HCT116 (cell line): ENCODE measurements around the gene SUSD4. TPM values are rescaled to one million over a fixed set of nuclear protein-coding genes. Genes with fewer than 3 reads are reported as not detected.

Experiments used
- ATAC-seq: fragments of 200-7000 bp; cut with Tn5 transposase; 2 replicates; pipeline ENCODE4 v1.9.1; 2020; ENCODE audit warnings: mild to moderate bottlenecking, moderate library complexity
- BruUV-seq: library from RNA; stranded (reverse); fragments of 400-500 nt; replicated peaks from 2 replicates; lab custom pipeline; 2021; lab: Mats Ljungman, UMichigan
- CTCF ChIA-PET: fragments of 300-600 bp; sonication (Branson Sonifier 250); formaldehyde crosslinking; loops from one replicate; lab custom pipeline; 2021; ENCODE audit warnings: antibody characterized with exemption; lab: Charles Lee
- POLR2A ChIA-PET: fragments of 300-600, 350-600 bp; sonication (Branson Sonifier 250); formaldehyde crosslinking; loops from one replicate; lab custom pipeline; 2021; ENCODE audit warnings: antibody characterized with exemption; lab: Charles Lee
- RAD21 ChIA-PET, 2 experiments: fragments of 300-600 bp; sonication (Branson Sonifier 250); formaldehyde crosslinking; loops; one replicate each; lab custom pipeline; 2023; ENCODE audit warnings: low total read pairs in 2 of 2; ENCODE audit not compliant: uncharacterized antibody in 2 of 2, unreplicated experiment in 2 of 2, low non-redundant PET in 1 of 2; lab: Charles Lee
- DNase-seq: peaks from one replicate; pipeline ENCODE4 v3.0.0-alpha.2; 2010; ENCODE audit warnings: low read depth, low spot score
- H2AFZ ChIP-seq: fragments of 200-600 bp; shearing (Covaris generic), sonication (generic); 2 replicates; pipeline ENCODE4 v1.6.1; 2017; ENCODE audit warnings: low read depth, mixed run types, mixed read lengths, antibody characterized with exemption, low read length; ENCODE audit not compliant: poor library complexity, severe bottlenecking
- H3K27ac ChIP-seq: 2 replicates; pipeline ENCODE4 v1.5.1; 2012; ENCODE audit warnings: low read depth, low read length
- H3K27me3 ChIP-seq: fragments of 200-600 bp; sonication (generic); 2 replicates; pipeline ENCODE4 v1.6.1; 2016; ENCODE audit warnings: mixed run types, low read length, mixed read lengths; ENCODE audit not compliant: insufficient read depth
- H3K36me3 ChIP-seq, 2 experiments: fragments of 200-500 bp in 1 of 2; fragments of 200-600 bp in 1 of 2; sonication (Bioruptor generic) in 1 of 2; sonication (generic) in 1 of 2; 2 replicates each; pipeline versions ENCODE4 v1.5.1 to v1.6.1; 2014 to 2016; ENCODE audit warnings: low read length in 2 of 2, inconsistent platforms in 1 of 2, mixed read lengths in 1 of 2, mixed run types in 1 of 2; ENCODE audit not compliant: insufficient read depth in 2 of 2, control insufficient read depth in 1 of 2
- H3K4me1 ChIP-seq, 2 experiments: fragments of 200-600 bp in 1 of 2; sonication (generic) in 1 of 2; 2 replicates each; pipeline versions ENCODE4 v1.5.1 to v1.6.1; 2012 to 2017; ENCODE audit warnings: low read length in 2 of 2, inconsistent platforms in 1 of 2, mild to moderate bottlenecking in 1 of 2, mixed read lengths in 1 of 2, mixed run types in 1 of 2, moderate library complexity in 1 of 2; ENCODE audit not compliant: insufficient read depth in 2 of 2, control insufficient read depth in 1 of 2
- H3K4me2 ChIP-seq: fragments of 200-600 bp; sonication (generic); 2 replicates; pipeline ENCODE4 v1.6.1; 2017; ENCODE audit warnings: mixed run types, low read length, mixed read lengths
- H3K4me3 ChIP-seq, 2 experiments: fragments of 200-600 bp in 1 of 2; sonication (generic) in 1 of 2; replicated peaks in 1 of 2; 2 replicates each; pipeline ENCODE4 v1.5.1; 2011 to 2016; ENCODE audit warnings: low read length in 2 of 2, control low read depth in 1 of 2, low read depth in 1 of 2, mild to moderate bottlenecking in 1 of 2, mixed read lengths in 1 of 2, mixed run types in 1 of 2
- H3K79me2 ChIP-seq: fragments of 200-600 bp; sonication (generic); 2 replicates; pipeline ENCODE4 v1.6.1; 2017; ENCODE audit warnings: mild to moderate bottlenecking, mixed run types, low read length, moderate library complexity, mixed read lengths; ENCODE audit not compliant: insufficient read depth
- H3K9ac ChIP-seq: fragments of 200-600 bp; sonication (generic); 2 replicates; pipeline ENCODE4 v1.6.1; 2016; ENCODE audit warnings: low read length, mixed read lengths
- H3K9me2 ChIP-seq: fragments of 200-600 bp; sonication (generic), shearing (Covaris generic); 2 replicates; pipeline ENCODE4 v1.6.1; 2017; ENCODE audit warnings: mixed run types, mild to moderate bottlenecking, moderate library complexity; ENCODE audit not compliant: insufficient read depth
- H3K9me3 ChIP-seq, 2 experiments: fragments of 200-500 bp in 1 of 2; fragments of 200-600 bp in 1 of 2; sonication (Bioruptor generic) in 1 of 2; sonication (generic) in 1 of 2; 2 replicates each; pipeline ENCODE4 v1.6.1; 2014 to 2017; ENCODE audit warnings: low read length in 2 of 2, mixed read lengths in 2 of 2, inconsistent platforms in 1 of 2, low read depth in 1 of 2, mild to moderate bottlenecking in 1 of 2, mixed run types in 1 of 2, moderate library complexity in 1 of 2; ENCODE audit not compliant: control insufficient read depth in 1 of 2, insufficient read depth in 1 of 2
- H4K20me1 ChIP-seq: fragments of 200-600 bp; sonication (generic), shearing (Covaris generic); 2 replicates; pipeline ENCODE4 v1.6.1; 2017; ENCODE audit warnings: mixed run types, mild to moderate bottlenecking, moderate library complexity; ENCODE audit not compliant: insufficient read depth
- CBX3 ChIP-seq: IDR thresholded peaks from 2 replicates; pipeline ENCODE4 v1.6.1; 2012; ENCODE audit warnings: low read depth
- CEBPB ChIP-seq: IDR thresholded peaks from 2 replicates; pipeline ENCODE4 v1.6.1; 2012; ENCODE audit warnings: low read depth
- JUND ChIP-seq: IDR thresholded peaks from 2 replicates; pipeline ENCODE4 v1.6.1; 2012
- MAX ChIP-seq: IDR thresholded peaks from 2 replicates; pipeline ENCODE4 v1.6.1; 2012
- TCF7L2 ChIP-seq: IDR thresholded peaks from 2 replicates; pipeline ENCODE4 v1.7.0; 2011; ENCODE audit warnings: borderline replicate concordance, inconsistent platforms; ENCODE audit not compliant: insufficient read depth, insufficient read length; ENCODE audit errors: extremely low read depth
- YY1 ChIP-seq: IDR thresholded peaks from 2 replicates; pipeline ENCODE4 v1.6.1; 2011; ENCODE audit warnings: low read length, low read depth, moderate library complexity, mild to moderate bottlenecking; ENCODE audit not compliant: insufficient replicate concordance; ENCODE audit errors: extremely low read depth
- ZNF274 ChIP-seq: fragments of 200-500 bp; sonication (Bioruptor generic); IDR thresholded peaks from 2 replicates; pipeline ENCODE4 v1.6.1; 2014; ENCODE audit warnings: mild to moderate bottlenecking, low read depth, low read length, inconsistent platforms
- intact Hi-C: fragments of 100-400 bp; cut with micrococcal nuclease; formaldehyde crosslinking; loops from 2 replicates; pipeline ENCODE4 v1.10.0; 2022
- total RNA-seq: library from RNA; stranded (reverse); gene quantifications from one replicate; pipeline ENCODE4 v1.2.1, GENCODE V29; 2021; ENCODE audit not compliant: unreplicated experiment
- TF ChIP-seq, protein P1 (sequence below): IDR thresholded peaks from 2 replicates; pipeline ENCODE4 v1.6.1; 2011; ENCODE audit warnings: mild to moderate bottlenecking, low read length, moderate library complexity; ENCODE audit not compliant: insufficient replicate concordance; ENCODE audit errors: extremely low read depth

Gene SUSD4
- total RNA-seq, 1 experiment from 2014 or later: 0.59 TPM

DNA sequence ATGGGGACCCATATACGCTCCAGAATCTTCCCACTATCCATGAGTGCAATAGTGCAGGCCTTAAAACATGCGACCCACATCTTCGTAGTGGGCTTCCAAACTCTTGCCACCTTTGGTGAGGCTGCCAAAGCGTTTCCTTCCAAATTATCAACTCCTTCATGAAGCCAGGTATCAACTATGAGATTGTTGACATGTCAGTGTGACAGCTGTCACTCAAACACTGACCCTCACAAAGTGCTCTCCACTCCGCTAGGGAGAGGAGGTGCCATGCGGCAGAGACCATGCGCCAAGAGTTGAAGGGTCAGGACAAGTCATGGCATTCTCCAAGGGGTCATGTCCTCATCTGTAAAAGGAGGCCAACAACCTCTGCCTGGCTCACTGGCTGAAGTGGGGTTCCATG is 103.3 kb downstream of the SUSD4 start (continued):
- TF ChIP-seq MAX: no peak
- no peak for TF ChIP-seq CEBPB
- no peak for TF ChIP-seq YY1
- TF ChIP-seq, protein P1, sequence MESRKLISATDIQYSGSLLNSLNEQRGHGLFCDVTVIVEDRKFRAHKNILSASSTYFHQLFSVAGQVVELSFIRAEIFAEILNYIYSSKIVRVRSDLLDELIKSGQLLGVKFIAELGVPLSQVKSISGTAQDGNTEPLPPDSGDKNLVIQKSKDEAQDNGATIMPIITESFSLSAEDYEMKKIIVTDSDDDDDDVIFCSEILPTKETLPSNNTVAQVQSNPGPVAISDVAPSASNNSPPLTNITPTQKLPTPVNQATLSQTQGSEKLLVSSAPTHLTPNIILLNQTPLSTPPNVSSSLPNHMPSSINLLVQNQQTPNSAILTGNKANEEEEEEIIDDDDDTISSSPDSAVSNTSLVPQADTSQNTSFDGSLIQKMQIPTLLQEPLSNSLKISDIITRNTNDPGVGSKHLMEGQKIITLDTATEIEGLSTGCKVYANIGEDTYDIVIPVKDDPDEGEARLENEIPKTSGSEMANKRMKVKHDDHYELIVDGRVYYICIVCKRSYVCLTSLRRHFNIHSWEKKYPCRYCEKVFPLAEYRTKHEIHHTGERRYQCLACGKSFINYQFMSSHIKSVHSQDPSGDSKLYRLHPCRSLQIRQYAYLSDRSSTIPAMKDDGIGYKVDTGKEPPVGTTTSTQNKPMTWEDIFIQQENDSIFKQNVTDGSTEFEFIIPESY: no peak
- no peak for TF ChIP-seq CBX3

- intact Hi-C loops: no loop called here
- no peaks in the 10 kb centered on the region for H3K36me3 ChIP-seq
Observed at GRCh38 chr1:223259462-223259861, 104.5 kb downstream of the SUSD4 start.

More at GRCh38 chr1:223259462-223259861, 104.5 kb downstream of the SUSD4 start:
- Histone ChIP-seq H3K4me1 (peaks cover 9 to 13% of the 10 kb centered on the region in 2 experiments), H3K9ac (no peak overlapping the region), H3K9me3 (no peaks in the 10 kb centered on the region), H3K4me2 (no peak overlapping the region), H3K9me2 (no peaks in the 10 kb centered on the region), H3K27me3 (no peaks in the 10 kb centered on the region), H3K4me3 (no peak overlapping the region), H4K20me1 (no peaks in the 10 kb centered on the region), H2AFZ (no peak overlapping the region), H3K79me2 (no peaks in the 10 kb centered on the region), H3K27ac (no peak overlapping the region)
- no TSS peak for BruUV-seq
- RAD21 ChIA-PET: no interaction called here
- POLR2A ChIA-PET: no interaction called here
- DNase-seq: no peak
- no peak for TF ChIP-seq TCF7L2
- TF ChIP-seq ZNF274: no peak
- no peak for TF ChIP-seq MAX
- no peak for TF ChIP-seq JUND
- TF ChIP-seq CBX3: no peak
- no peak for ATAC-seq
- CTCF ChIA-PET: no interaction called here
